Right atrium auricular region (tissue), 2 donors: ENCODE measurements around the gene SPAG9. TPM values are rescaled to one million over a fixed set of nuclear protein-coding genes. Genes with fewer than 3 reads are reported as not detected.

Experiments used
- DNase-seq: peaks from one replicate; pipeline ENCODE4 v3.0.0-alpha.2; 2019; ENCODE audit warnings: low spot score
- H3K27ac ChIP-seq, 2 donors: fragments of 200-600 bp; sonication (generic); 1 replicate in 1 of 2; 2 replicates in 1 of 2; pipeline ENCODE4 v1.5.1; 2016 to 2019
- H3K27me3 ChIP-seq, 2 donors: fragments of 200-600 bp; sonication (generic); one replicate each; pipeline versions ENCODE4 v1.5.1 to v1.6.0; 2017 to 2019
- H3K36me3 ChIP-seq: fragments of 200-600 bp; sonication (generic); one replicate; pipeline ENCODE4 v1.5.1; 2016
- H3K4me1 ChIP-seq, 2 donors: fragments of 200-600 bp; sonication (generic); one replicate each; pipeline versions ENCODE4 v1.5.1 to v1.6.0; 2017 to 2019
- H3K4me3 ChIP-seq, 2 donors: fragments of 200-600 bp; sonication (generic); 1 replicate in 1 of 2; 2 replicates in 1 of 2; pipeline ENCODE4 v1.5.1; 2017 to 2019; ENCODE audit warnings: mild to moderate bottlenecking in 1 of 2, moderate library complexity in 1 of 2
- H3K9me3 ChIP-seq, 2 donors: fragments of 200-600 bp; sonication (generic); one replicate each; pipeline ENCODE4 v1.5.1; 2019
- total RNA-seq, 2 donors: library from RNA; depleted of rRNA; stranded (reverse); fragments of >200 nt; gene quantifications; one replicate each; pipeline ENCODE4 v1.1.0, GENCODE V29; 2016
- TF ChIP-seq, protein P1 (sequence below), 2 donors: fragments of 200-600 bp; sonication (generic); IDR thresholded peaks; one replicate each; pipeline ENCODE4 v1.5.1; 2019; ENCODE audit warnings: antibody characterized with exemption in 2 of 2

The SPAG9 gene
- total RNA-seq, 2 donors from 2014 or later: 56.4 to 56.5 TPM

GRCh38 chr17:50914505-50915063, 206.1 kb downstream of the SPAG9 start:
- DNase-seq: no peak
- Histone ChIP-seq H3K4me3 (no peak overlapping the region), H3K27ac (no peak overlapping the region), H3K9me3 (no peaks in the 10 kb centered on the region), H3K36me3 (no peaks in the 10 kb centered on the region), H3K27me3 (no peaks in the 10 kb centered on the region), H3K4me1 (peaks cover 0 to 21% of the 10 kb centered on the region in 2 donors)
- TF ChIP-seq, protein P1, sequence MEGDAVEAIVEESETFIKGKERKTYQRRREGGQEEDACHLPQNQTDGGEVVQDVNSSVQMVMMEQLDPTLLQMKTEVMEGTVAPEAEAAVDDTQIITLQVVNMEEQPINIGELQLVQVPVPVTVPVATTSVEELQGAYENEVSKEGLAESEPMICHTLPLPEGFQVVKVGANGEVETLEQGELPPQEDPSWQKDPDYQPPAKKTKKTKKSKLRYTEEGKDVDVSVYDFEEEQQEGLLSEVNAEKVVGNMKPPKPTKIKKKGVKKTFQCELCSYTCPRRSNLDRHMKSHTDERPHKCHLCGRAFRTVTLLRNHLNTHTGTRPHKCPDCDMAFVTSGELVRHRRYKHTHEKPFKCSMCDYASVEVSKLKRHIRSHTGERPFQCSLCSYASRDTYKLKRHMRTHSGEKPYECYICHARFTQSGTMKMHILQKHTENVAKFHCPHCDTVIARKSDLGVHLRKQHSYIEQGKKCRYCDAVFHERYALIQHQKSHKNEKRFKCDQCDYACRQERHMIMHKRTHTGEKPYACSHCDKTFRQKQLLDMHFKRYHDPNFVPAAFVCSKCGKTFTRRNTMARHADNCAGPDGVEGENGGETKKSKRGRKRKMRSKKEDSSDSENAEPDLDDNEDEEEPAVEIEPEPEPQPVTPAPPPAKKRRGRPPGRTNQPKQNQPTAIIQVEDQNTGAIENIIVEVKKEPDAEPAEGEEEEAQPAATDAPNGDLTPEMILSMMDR (IDR thresholded peaks at IDR 0.05): no peak

- no peaks in the 10 kb centered on the region for H3K36me3 ChIP-seq
- TF ChIP-seq, protein P1 (IDR thresholded peaks at IDR 0.05): no peak
- H3K4me1 ChIP-seq: peaks cover 0 to 16% of the 10 kb centered on the region in 2 donors
- no peak overlapping the region for H3K4me3 ChIP-seq
- no peaks in the 10 kb centered on the region for H3K27me3 ChIP-seq
- H3K27ac ChIP-seq: no peak overlapping the region
- DNase-seq: no peak
- H3K9me3 ChIP-seq: no peaks in the 10 kb centered on the region
These were observed 207.5 kb downstream of the SPAG9 start for GRCh38 chr17:50913120-50913519.

Other genes starting within 250 kb of the SPAG9 start
- gene NME1, start 32.7 kb upstream of the SPAG9 start, total RNA-seq: 10 to 100 TPM; 12.4 to 22.9 TPM
- gene NME2, start 45.5 kb upstream of the SPAG9 start, total RNA-seq: 100 to 1,000 TPM; 290 to 306 TPM
- 1 to 10 TPM; 3.2 to 5.2 TPM for gene MBTD1, start 139.2 kb upstream of the SPAG9 start, total RNA-seq
- 10 to 100 TPM in 1 of 2 donors, 1 to 10 TPM in 1; 5.2 to 15.1 TPM for gene UTP18, start 139.7 kb upstream of the SPAG9 start, total RNA-seq